Measurements from ENCODE around the gene GJB2.

Gene GJB2

DNA sequence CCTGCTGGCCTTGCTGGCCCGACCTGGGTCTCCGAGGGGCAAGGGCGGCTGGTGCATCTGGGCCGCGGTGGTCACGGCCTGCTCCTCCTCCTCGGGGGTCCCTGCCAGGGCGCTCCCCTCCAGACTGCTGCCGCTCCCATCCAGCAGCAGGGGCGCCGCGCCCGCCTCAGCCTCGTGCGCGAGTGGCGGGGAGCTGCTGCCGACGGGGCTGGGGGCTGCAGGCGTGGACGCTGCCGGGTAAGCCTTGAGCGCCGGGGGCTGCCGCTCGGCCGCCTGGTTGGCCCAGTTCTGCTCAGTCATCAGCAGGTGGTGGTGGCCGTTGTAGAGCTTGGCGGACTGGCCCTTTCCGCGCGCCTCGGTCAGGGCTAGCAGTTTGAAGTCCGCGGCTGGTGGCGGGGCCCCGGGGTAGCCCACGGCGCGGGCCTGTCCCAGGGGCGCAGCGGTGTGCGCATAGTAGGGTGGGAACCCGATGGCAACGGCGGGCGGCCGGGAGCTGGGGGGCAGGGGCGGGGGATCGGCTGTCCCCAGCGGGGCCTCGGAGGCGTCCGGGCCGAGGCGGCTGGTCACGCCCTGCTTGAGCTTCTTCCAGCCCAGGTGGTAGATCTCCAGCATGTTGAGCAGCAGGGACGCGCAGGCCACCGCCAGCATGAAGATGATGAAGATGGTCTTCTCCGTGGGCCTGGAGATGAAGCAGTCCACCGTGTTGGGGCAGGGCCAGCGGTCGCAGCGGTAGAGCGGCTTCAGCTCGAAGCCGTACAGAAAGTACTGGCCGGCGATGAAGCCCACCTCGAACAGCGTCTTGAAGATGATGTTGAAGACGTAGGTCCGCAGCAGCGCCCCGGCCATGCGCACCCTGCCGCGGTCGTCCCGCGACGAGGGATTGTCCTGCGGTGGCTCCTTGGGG is 50.5 kb downstream of the GJB2 start:
- FAIRE-seq = no peak

DNA sequence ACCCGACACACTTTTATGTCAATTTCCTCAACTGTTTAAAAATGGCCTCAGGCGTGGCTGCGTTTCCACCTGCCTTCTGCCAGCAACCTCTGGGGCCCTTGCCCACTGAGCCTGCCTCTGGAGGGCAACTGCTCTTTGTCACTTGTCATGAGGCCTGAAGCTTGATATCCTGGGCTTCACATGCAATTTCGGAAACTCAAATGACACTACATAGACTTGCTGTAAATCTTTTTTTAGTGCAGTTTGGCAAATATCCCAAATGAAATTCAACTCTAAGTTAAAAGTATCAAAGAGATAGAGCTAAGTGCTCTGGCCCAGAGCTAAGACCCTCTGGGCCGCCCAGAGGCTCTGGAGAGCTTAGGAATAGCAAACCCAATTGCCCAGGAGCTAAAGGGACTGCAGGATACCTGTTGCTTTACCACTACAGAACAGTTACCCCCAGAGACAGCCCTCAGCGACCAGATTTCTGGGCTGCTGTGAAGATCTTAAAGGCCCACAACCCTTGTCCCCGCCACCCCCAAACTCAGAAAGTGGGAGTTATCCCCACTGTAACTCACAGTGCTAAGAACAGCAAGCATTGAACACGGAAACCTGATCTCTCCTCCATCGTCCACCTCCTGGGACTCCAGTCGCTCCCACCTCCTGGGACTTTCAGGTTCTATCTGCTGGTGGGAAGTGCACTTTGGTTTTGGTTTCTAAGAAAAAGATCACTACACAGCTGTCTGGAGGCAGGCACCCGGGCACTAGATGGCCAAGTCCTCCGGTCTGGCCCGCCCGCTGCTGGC is 51.3 kb downstream of the GJB2 start:
- FAIRE-seq = no peak
- no peak for DNase-seq (ENCODE audit: low spot score)

More for the DNA sequence above, 50.5 kb downstream of the GJB2 start:
- no peak for DNase-seq (ENCODE audit: low spot score)

DNA sequence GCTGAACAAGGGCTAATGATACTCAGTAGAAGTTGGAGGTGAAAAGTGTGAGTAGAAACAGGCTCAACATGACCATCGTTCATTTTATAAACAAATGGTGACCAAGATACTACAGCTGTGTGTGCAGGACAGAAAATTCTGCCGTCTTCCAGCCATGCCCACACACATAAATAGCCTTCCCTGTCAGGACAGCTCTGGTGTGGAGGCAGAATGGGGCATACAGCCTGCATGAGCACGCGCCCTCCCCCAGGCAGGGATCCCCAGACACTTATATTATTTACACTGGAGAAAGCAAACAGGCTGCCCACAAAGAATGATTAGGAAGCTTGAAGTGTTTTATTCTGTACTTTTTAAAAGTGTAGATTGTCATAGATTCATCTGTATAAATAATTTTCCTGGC is 52.3 kb downstream of the GJB2 start:
- DNase-seq (ENCODE audit: low spot score) (no peak), FAIRE-seq (no peak)

DNA sequence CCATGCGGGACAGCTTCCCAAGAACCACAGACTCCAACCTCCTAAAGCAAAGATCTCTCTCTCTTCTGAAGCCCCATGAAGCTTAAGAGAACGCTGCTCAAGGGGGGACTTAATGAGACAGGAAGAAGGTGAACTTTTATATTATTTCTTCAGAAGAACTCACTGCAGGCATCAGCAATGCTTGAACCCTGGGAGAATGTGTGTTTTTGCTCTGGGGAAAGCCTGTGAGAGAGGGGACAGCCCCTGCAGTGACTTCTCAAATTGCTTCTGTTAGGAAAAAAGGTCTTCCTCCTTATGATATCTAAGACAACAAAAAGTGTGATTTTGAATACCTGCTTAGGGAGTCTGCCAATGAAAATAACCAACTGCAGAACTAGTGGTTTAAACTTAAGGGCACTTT is 54.9 kb downstream of the GJB2 start:
- DNase-seq (ENCODE audit: low spot score) (no peak), FAIRE-seq (no peak)

Data from urothelium cell line (cell line).